CD4-positive, CD25-positive, alpha-beta regulatory T cell (primary cell): ENCODE measurements around the gene CACNG4. TPM values are rescaled to one million over a fixed set of nuclear protein-coding genes. Genes with fewer than 3 reads are reported as not detected.

Experiments used
- ATAC-seq, 2 donors: fragments of 150-1000 bp; cut with Tn5 transposase; one replicate each; pipeline ENCODE4 v1.10.0; 2021; ENCODE audit warnings: low read depth in 2 of 2, moderate number of reproducible peaks in 2 of 2, moderate library complexity in 1 of 2
- DNase-seq, 3 donors: peaks; one replicate each; pipeline versions ENCODE4 v3.0.0 to v3.0.0-alpha.2; 2012 to 2022; ENCODE audit warnings: mixed read lengths in 1 of 3
- H3K27ac ChIP-seq: one replicate; pipeline ENCODE4 v1.7.0; 2013; ENCODE audit warnings: mild to moderate bottlenecking, low read length; ENCODE audit not compliant: insufficient read depth, poor library complexity, severe bottlenecking
- H3K27me3 ChIP-seq: one replicate; pipeline ENCODE4 v1.7.0; 2013; ENCODE audit warnings: low read length; ENCODE audit not compliant: control insufficient read depth, insufficient read depth
- H3K36me3 ChIP-seq: one replicate; pipeline ENCODE4 v1.7.0; 2013; ENCODE audit warnings: mild to moderate bottlenecking, low read length, moderate library complexity; ENCODE audit not compliant: control insufficient read depth, insufficient read depth
- H3K4me1 ChIP-seq: 2 replicates; pipeline ENCODE4 v1.7.0; 2013; ENCODE audit warnings: mild to moderate bottlenecking, low read length; ENCODE audit not compliant: insufficient read depth, control insufficient read depth, poor library complexity, severe bottlenecking
- H3K4me3 ChIP-seq: one replicate; pipeline ENCODE4 v1.7.0; 2013; ENCODE audit warnings: low read depth, mild to moderate bottlenecking, low read length, moderate library complexity
- H3K9me3 ChIP-seq, 2 experiments: 1 replicate in 1 of 2; 2 replicates in 1 of 2; pipeline ENCODE4 v1.7.0; 2013; ENCODE audit warnings: low read length in 2 of 2, mild to moderate bottlenecking in 1 of 2, moderate library complexity in 1 of 2; ENCODE audit not compliant: control insufficient read depth in 2 of 2
- H3K27ac Mint-ChIP-seq, 3 donors: one replicate each; pipeline ENCODE4 v1.8.0; 2020 to 2022; ENCODE audit warnings: mild to moderate bottlenecking in 3 of 3, mixed read lengths in 3 of 3, moderate library complexity in 2 of 3
- H3K27me3 Mint-ChIP-seq: one replicate; pipeline ENCODE4 v1.8.0; 2022; ENCODE audit warnings: mild to moderate bottlenecking, mixed read lengths
- H3K36me3 Mint-ChIP-seq: one replicate; pipeline ENCODE4 v1.8.0; 2020; ENCODE audit warnings: mixed read lengths
- H3K4me1 Mint-ChIP-seq, 4 donors: one replicate each; pipeline ENCODE4 v1.8.0; 2020 to 2022; ENCODE audit warnings: mixed read lengths in 4 of 4, mild to moderate bottlenecking in 1 of 4
- H3K4me3 Mint-ChIP-seq, 4 donors: one replicate each; pipeline ENCODE4 v1.8.0; 2020 to 2022; ENCODE audit warnings: mild to moderate bottlenecking in 4 of 4, mixed read lengths in 4 of 4, moderate library complexity in 3 of 4
- H3K9me3 Mint-ChIP-seq, 7 donors: one replicate each; pipeline ENCODE4 v1.8.0; 2020 to 2022; ENCODE audit warnings: mixed read lengths in 7 of 7, mild to moderate bottlenecking in 3 of 7, moderate library complexity in 2 of 7
- polyA plus RNA-seq, 4 donors: library from polyadenylated mRNA; unstranded; fragments of 300-500 nt; fragmentation: Illumina TruSeq; gene quantifications; one replicate each; pipeline ENCODE4 v1.2.3, GENCODE V29; 2021
- total RNA-seq: library from RNA; stranded (reverse); gene quantifications from one replicate; pipeline ENCODE4 v1.2.3, GENCODE V29; 2022

Gene CACNG4
- total and polyA plus RNA-seq, 5 donors from 2014 or later, result not detected

- H3K27ac ChIP-seq, result no peak overlapping the region
- H3K4me3 ChIP-seq, result no peak overlapping the region
- H3K36me3 ChIP-seq, result no peaks in the 10 kb centered on the region
- Mint-ChIP-seq H3K27me3 (peaks cover 21% of the 10 kb centered on the region), H3K4me1 (peaks cover 0 to 1% (median 0%) of the 10 kb centered on the region in 4 donors), H3K4me3 (no peak overlapping the region), H3K27ac (no peak overlapping the region), H3K36me3 (no peaks in the 10 kb centered on the region), H3K9me3 (peaks cover 0 to 4% (median 0%) of the 10 kb centered on the region in 7 donors)
- no peak for ATAC-seq
- DNase-seq, result no peak
- H3K4me1 ChIP-seq, result no peaks in the 10 kb centered on the region
- no peaks in the 10 kb centered on the region for H3K9me3 ChIP-seq
- H3K27me3 ChIP-seq, result peaks cover 5% of the 10 kb centered on the region
Measured at GRCh38 chr17:66951605-66951953, 12.9 kb upstream of the CACNG4 start.

GRCh38 chr17:66952031-66952524, 12.4 kb upstream of the CACNG4 start:
- H3K27ac ChIP-seq, result no peak overlapping the region
- Mint-ChIP-seq H3K4me3 (no peak overlapping the region), H3K27me3 (peaks cover 17% of the 10 kb centered on the region), H3K36me3 (no peaks in the 10 kb centered on the region), H3K9me3 (peaks cover 0 to 2% (median 0%) of the 10 kb centered on the region in 7 donors), H3K4me1 (peaks cover 0 to 1% (median 0%) of the 10 kb centered on the region in 4 donors), H3K27ac (no peak overlapping the region)
- H3K27me3 ChIP-seq, result peaks cover under 1% of the 10 kb centered on the region
- no peaks in the 10 kb centered on the region for H3K9me3 ChIP-seq
- no peaks in the 10 kb centered on the region for H3K36me3 ChIP-seq
- H3K4me1 ChIP-seq, result no peaks in the 10 kb centered on the region
- DNase-seq (no peak), ATAC-seq (no peak)
- no peak overlapping the region for H3K4me3 ChIP-seq

GRCh38 chr17:66952681-66953629, 11.6 kb upstream of the CACNG4 start:
- no peaks in the 10 kb centered on the region for H3K4me1 ChIP-seq
- Mint-ChIP-seq H3K9me3 (peaks cover 0 to 2% (median 0%) of the 10 kb centered on the region in 7 donors), H3K36me3 (no peaks in the 10 kb centered on the region), H3K27ac (no peak overlapping the region), H3K4me3 (no peak overlapping the region), H3K4me1 (peaks cover 0 to 1% (median 0%) of the 10 kb centered on the region in 4 donors), H3K27me3 (peaks cover 21% of the 10 kb centered on the region)
- no peak for ATAC-seq
- DNase-seq, result no peak
- no peaks in the 10 kb centered on the region for H3K36me3 ChIP-seq
- H3K4me3 ChIP-seq, result no peak overlapping the region
- no peaks in the 10 kb centered on the region for H3K9me3 ChIP-seq
- no peaks in the 10 kb centered on the region for H3K27me3 ChIP-seq
- H3K27ac ChIP-seq, result no peak overlapping the region

GRCh38 chr17:66953630-66954020, 10.9 kb upstream of the CACNG4 start:
- H3K27me3 ChIP-seq, result no peaks in the 10 kb centered on the region
- H3K4me1 ChIP-seq, result no peaks in the 10 kb centered on the region
- Mint-ChIP-seq H3K4me3 (no peak overlapping the region), H3K27me3 (peaks cover 19% of the 10 kb centered on the region), H3K9me3 (peaks cover 0 to 2% (median 0%) of the 10 kb centered on the region in 7 donors), H3K4me1 (peaks cover 0 to 1% (median 0%) of the 10 kb centered on the region in 4 donors), H3K27ac (no peak overlapping the region), H3K36me3 (no peaks in the 10 kb centered on the region)
- ATAC-seq (no peak), DNase-seq (no peak)
- no peaks in the 10 kb centered on the region for H3K9me3 ChIP-seq
- no peak overlapping the region for H3K4me3 ChIP-seq
- no peaks in the 10 kb centered on the region for H3K36me3 ChIP-seq
- H3K27ac ChIP-seq, result no peak overlapping the region

- Histone ChIP-seq H3K4me3 (no peak overlapping the region), H3K4me1 (no peaks in the 10 kb centered on the region), H3K27ac (no peak overlapping the region), H3K36me3 (no peaks in the 10 kb centered on the region), H3K9me3 (no peaks in the 10 kb centered on the region), H3K27me3 (no peaks in the 10 kb centered on the region)
- peaks cover 0 to 2% (median 0%) of the 10 kb centered on the region in 7 donors for H3K9me3 Mint-ChIP-seq
- no peak overlapping the region for H3K4me3 Mint-ChIP-seq
- no peaks in the 10 kb centered on the region for H3K36me3 Mint-ChIP-seq
- no peaks in the 10 kb centered on the region for H3K4me1 Mint-ChIP-seq
- peaks cover 12% of the 10 kb centered on the region for H3K27me3 Mint-ChIP-seq
- ATAC-seq (no peak), DNase-seq (no peak)
- H3K27ac Mint-ChIP-seq, result no peak overlapping the region
Measured at GRCh38 chr17:66954632-66955031, 9.9 kb upstream of the CACNG4 start.

- no peak overlapping the region for H3K27ac ChIP-seq
- H3K9me3 Mint-ChIP-seq, result no peaks in the 10 kb centered on the region
- H3K4me1 Mint-ChIP-seq, result no peaks in the 10 kb centered on the region
- no peaks in the 10 kb centered on the region for H3K9me3 ChIP-seq
- no peak overlapping the region for H3K27ac Mint-ChIP-seq
- H3K4me1 ChIP-seq, result no peaks in the 10 kb centered on the region
- no peak overlapping the region for H3K4me3 ChIP-seq
- H3K4me3 Mint-ChIP-seq, result no peak overlapping the region
- no peak for ATAC-seq
- peaks cover 19% of the 10 kb centered on the region for H3K27me3 Mint-ChIP-seq
- no peaks in the 10 kb centered on the region for H3K36me3 ChIP-seq
- H3K27me3 ChIP-seq, result no peaks in the 10 kb centered on the region
- no peaks in the 10 kb centered on the region for H3K36me3 Mint-ChIP-seq
- DNase-seq, result no peak
Measured at GRCh38 chr17:66955821-66956220, 8.7 kb upstream of the CACNG4 start.

- peaks cover 0 to 2% (median 0%) of the 10 kb centered on the region in 7 donors for H3K9me3 Mint-ChIP-seq
- H3K4me1 Mint-ChIP-seq, result no peaks in the 10 kb centered on the region
- no peak overlapping the region for H3K27ac ChIP-seq
- no peak overlapping the region for H3K4me3 Mint-ChIP-seq
- H3K27ac Mint-ChIP-seq, result no peak overlapping the region
- ATAC-seq, result no peak
- peaks cover 18% of the 10 kb centered on the region for H3K27me3 Mint-ChIP-seq
- no peaks in the 10 kb centered on the region for H3K36me3 ChIP-seq
- H3K4me3 ChIP-seq, result no peak overlapping the region
- no peaks in the 10 kb centered on the region for H3K4me1 ChIP-seq
- no peaks in the 10 kb centered on the region for H3K27me3 ChIP-seq
- no peaks in the 10 kb centered on the region for H3K9me3 ChIP-seq
- no peak for DNase-seq
- no peaks in the 10 kb centered on the region for H3K36me3 Mint-ChIP-seq
Measured at GRCh38 chr17:66956941-66957340, 7.6 kb upstream of the CACNG4 start.

- Mint-ChIP-seq H3K4me1 (no peaks in the 10 kb centered on the region), H3K4me3 (no peak overlapping the region), H3K27ac (no peak overlapping the region), H3K9me3 (peaks cover 0 to 2% (median 0%) of the 10 kb centered on the region in 7 donors), H3K36me3 (no peaks in the 10 kb centered on the region), H3K27me3 (peaks cover 21% of the 10 kb centered on the region)
- H3K36me3 ChIP-seq, result no peaks in the 10 kb centered on the region
- H3K27me3 ChIP-seq, result no peaks in the 10 kb centered on the region
- no peak overlapping the region for H3K27ac ChIP-seq
- ATAC-seq, result no peak
- no peak for DNase-seq
- H3K4me3 ChIP-seq, result no peak overlapping the region
- no peaks in the 10 kb centered on the region for H3K4me1 ChIP-seq
- no peaks in the 10 kb centered on the region for H3K9me3 ChIP-seq
Measured at GRCh38 chr17:66957343-66957742, 7.2 kb upstream of the CACNG4 start.
